ENCODE data around the gene PDXK.

The PDXK gene

DNA sequence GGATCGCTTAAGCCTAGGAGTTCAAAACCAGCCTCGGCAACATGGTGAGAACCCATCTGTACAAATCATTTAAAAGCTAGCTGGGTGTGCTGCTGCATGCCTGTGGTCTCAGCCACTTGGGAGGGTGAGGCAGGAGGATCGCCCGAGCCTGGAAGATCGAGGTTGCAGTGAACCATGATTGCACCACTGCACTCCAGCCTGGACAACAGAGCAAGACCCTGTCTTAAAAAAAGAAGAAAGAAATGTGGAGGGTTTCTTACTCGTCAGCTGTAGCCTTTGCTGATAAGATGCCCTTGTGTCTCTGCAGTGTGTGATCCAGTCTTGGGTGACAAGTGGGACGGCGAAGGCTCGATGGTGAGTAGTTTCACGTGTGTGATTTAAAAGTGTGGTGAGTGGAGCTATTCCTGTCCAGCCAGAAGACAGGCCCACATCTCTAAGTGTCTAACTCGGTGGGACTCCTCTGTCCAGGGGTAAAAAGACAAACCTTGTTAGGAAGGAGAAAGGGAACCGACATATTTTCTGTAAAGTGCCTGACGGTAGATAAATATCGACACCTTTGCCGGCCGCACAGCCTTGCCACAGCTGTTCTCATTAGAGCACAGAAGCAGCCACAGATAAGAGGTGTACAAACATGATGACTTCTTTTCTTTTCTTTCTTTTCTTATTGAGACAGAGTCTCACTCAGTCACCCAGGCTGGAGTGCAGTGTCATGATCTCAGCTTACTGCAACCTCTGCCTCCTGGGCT is 27.0 kb downstream of the PDXK start:
- H3K9me3 ChIP-seq (ENCODE audit: low read length) = no peaks in the 10 kb centered on the region
- no peaks in the 10 kb centered on the region for H3F3A ChIP-seq (ENCODE audit: insufficient read depth, low read length)
- H4K20me1 ChIP-seq (ENCODE audit: insufficient read depth, low read length) = no peaks in the 10 kb centered on the region
- no peak overlapping the region for H3K9ac ChIP-seq (ENCODE audit: low read length)
- H3K9me2 ChIP-seq (ENCODE audit: low read depth, low read length) = no peaks in the 10 kb centered on the region
- peaks cover 38% of the 10 kb centered on the region for H3K36me3 ChIP-seq (ENCODE audit: insufficient read depth, low read length)
- no peaks in the 10 kb centered on the region for H3K4me1 ChIP-seq (ENCODE audit: insufficient read depth, low read length, severe bottlenecking)
- H2AFZ ChIP-seq (ENCODE audit: low read length) = no peak overlapping the region
- no peaks in the 10 kb centered on the region for H3K79me2 ChIP-seq (ENCODE audit: insufficient read depth, low read length)
- no peak overlapping the region for H3K27ac ChIP-seq (ENCODE audit: low read depth, low read length, poor library complexity, severe bottlenecking)
- TF ChIP-seq EZH2 (IDR thresholded peaks at IDR 0.05; ENCODE audit: borderline replicate concordance, low read length) = no peak
- TF ChIP-seq, protein P1, sequence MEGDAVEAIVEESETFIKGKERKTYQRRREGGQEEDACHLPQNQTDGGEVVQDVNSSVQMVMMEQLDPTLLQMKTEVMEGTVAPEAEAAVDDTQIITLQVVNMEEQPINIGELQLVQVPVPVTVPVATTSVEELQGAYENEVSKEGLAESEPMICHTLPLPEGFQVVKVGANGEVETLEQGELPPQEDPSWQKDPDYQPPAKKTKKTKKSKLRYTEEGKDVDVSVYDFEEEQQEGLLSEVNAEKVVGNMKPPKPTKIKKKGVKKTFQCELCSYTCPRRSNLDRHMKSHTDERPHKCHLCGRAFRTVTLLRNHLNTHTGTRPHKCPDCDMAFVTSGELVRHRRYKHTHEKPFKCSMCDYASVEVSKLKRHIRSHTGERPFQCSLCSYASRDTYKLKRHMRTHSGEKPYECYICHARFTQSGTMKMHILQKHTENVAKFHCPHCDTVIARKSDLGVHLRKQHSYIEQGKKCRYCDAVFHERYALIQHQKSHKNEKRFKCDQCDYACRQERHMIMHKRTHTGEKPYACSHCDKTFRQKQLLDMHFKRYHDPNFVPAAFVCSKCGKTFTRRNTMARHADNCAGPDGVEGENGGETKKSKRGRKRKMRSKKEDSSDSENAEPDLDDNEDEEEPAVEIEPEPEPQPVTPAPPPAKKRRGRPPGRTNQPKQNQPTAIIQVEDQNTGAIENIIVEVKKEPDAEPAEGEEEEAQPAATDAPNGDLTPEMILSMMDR (IDR thresholded peaks at IDR 0.05; ENCODE audit: low read length) = no peak
- no peak overlapping the region for H3K4me2 ChIP-seq (ENCODE audit: low read length)
- no peaks in the 10 kb centered on the region for H3K27me3 ChIP-seq (ENCODE audit: insufficient read depth, low read length)
- H3K4me3 ChIP-seq (ENCODE audit: low read depth, low read length, poor library complexity, severe bottlenecking) = no peak overlapping the region

DNA sequence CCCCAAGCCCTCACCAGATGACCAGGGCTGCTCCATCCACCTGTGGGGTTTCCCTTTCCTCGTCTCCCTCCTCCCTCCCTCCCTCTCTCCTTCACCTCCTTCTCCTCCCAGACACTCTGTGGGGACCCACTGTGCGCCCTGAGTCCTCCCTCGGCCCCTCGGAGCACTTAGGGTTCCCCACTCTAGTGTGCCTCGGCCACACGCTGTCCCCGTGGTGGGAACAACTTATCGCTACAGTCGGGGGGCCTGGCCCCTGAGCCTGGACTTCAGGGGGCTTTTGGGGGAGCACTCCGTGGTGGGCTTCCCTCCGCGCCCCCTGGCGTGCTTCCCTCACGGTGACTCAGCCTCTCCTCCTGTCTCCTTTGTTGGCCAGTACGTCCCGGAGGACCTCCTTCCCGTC is 29.7 kb downstream of the PDXK start:
- no peaks in the 10 kb centered on the region for H3K4me1 ChIP-seq (ENCODE audit: insufficient read depth, low read length, severe bottlenecking)
- H4K20me1 ChIP-seq (ENCODE audit: insufficient read depth, low read length) = no peaks in the 10 kb centered on the region
- no peak overlapping the region for H3K4me3 ChIP-seq (ENCODE audit: low read depth, low read length, poor library complexity, severe bottlenecking)
- peaks cover 54% of the 10 kb centered on the region for H3K36me3 ChIP-seq (ENCODE audit: insufficient read depth, low read length)
- no peak overlapping the region for H3K9ac ChIP-seq (ENCODE audit: low read length)
- H3K9me2 ChIP-seq (ENCODE audit: low read depth, low read length) = no peaks in the 10 kb centered on the region
- H3K79me2 ChIP-seq (ENCODE audit: insufficient read depth, low read length) = no peaks in the 10 kb centered on the region
- H3K4me2 ChIP-seq (ENCODE audit: low read length) = no peak overlapping the region
- no peaks in the 10 kb centered on the region for H3K9me3 ChIP-seq (ENCODE audit: low read length)
- H2AFZ ChIP-seq (ENCODE audit: low read length) = no peak overlapping the region
- H3F3A ChIP-seq (ENCODE audit: insufficient read depth, low read length) = no peaks in the 10 kb centered on the region
- no peaks in the 10 kb centered on the region for H3K27me3 ChIP-seq (ENCODE audit: insufficient read depth, low read length)
- H3K27ac ChIP-seq (ENCODE audit: low read depth, low read length, poor library complexity, severe bottlenecking) = no peak overlapping the region
- TF ChIP-seq EZH2 (IDR thresholded peaks at IDR 0.05; ENCODE audit: borderline replicate concordance, low read length) = no peak
- TF ChIP-seq, protein P1 (IDR thresholded peaks at IDR 0.05; ENCODE audit: low read length) = no peak

DNA sequence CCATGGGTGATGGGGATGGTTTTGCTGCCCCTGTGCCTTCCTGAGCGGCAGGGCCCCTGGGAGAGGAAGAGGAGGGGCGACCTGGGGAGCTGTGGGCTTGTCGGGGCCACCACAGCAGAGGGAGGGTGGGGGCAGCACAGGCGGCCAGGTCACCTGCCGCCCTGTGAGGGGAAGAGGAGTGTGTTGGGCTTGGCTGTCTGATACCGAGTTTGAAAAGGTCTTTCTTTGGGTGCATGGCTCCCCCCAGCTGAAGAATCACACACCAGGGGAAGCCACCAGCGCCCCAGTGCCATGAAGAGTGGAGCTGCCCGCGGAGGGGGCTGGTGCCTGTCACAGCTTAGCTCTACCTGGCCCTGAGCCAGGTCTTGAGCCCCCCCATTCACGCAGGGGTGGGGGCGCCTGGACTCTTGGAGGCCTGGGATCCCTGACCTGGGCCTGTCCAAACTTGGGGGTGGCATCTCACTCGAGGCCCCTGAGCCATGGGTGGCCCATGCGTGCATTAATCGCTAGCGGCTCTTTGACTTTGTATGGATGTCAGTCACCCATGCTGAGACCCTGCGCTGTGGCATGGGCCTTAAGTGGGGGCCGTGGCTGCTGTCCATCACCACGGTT is 30.8 kb downstream of the PDXK start:
- Histone ChIP-seq H2AFZ (ENCODE audit: low read length) (no peak overlapping the region), H3K4me1 (ENCODE audit: insufficient read depth, low read length, severe bottlenecking) (no peaks in the 10 kb centered on the region), H3K9ac (ENCODE audit: low read length) (no peak overlapping the region), H3K27me3 (ENCODE audit: insufficient read depth, low read length) (no peaks in the 10 kb centered on the region), H3K79me2 (ENCODE audit: insufficient read depth, low read length) (no peaks in the 10 kb centered on the region), H3F3A (ENCODE audit: insufficient read depth, low read length) (no peaks in the 10 kb centered on the region), H3K4me3 (ENCODE audit: low read depth, low read length, poor library complexity, severe bottlenecking) (no peak overlapping the region), H3K9me3 (ENCODE audit: low read length) (no peaks in the 10 kb centered on the region), H3K4me2 (ENCODE audit: low read length) (no peak overlapping the region), H3K27ac (ENCODE audit: low read depth, low read length, poor library complexity, severe bottlenecking) (no peak overlapping the region), H4K20me1 (ENCODE audit: insufficient read depth, low read length) (no peaks in the 10 kb centered on the region), H3K36me3 (ENCODE audit: insufficient read depth, low read length) (peaks cover 56% of the 10 kb centered on the region), H3K9me2 (ENCODE audit: low read depth, low read length) (no peaks in the 10 kb centered on the region)
- TF ChIP-seq EZH2 (IDR thresholded peaks at IDR 0.05; ENCODE audit: borderline replicate concordance, low read length) = no peak
- TF ChIP-seq, protein P1 (IDR thresholded peaks at IDR 0.05; ENCODE audit: low read length) = no peak
